OCI-LY3 (cell line): ENCODE measurements around the gene KANSL1.
A peak's percentile ranks its signal among the peaks of the same experiment; 100 is the strongest.

Experiments used
- H2AFZ ChIP-seq: fragments of 200-600, 300-600 bp; shearing (Covaris generic); 2 replicates; pipeline ENCODE4 v1.6.0; 2014; ENCODE audit warnings: antibody characterized with exemption, low read depth, low read length
- H3K27ac ChIP-seq: fragments of 200-600, 300-600 bp; sonication (generic); 2 replicates; pipeline ENCODE4 v1.5.1; 2014; ENCODE audit warnings: mild to moderate bottlenecking, low read length, moderate library complexity, mixed read lengths
- H3K27me3 ChIP-seq: fragments of 200-600, 300-600 bp; sonication (generic); 2 replicates; pipeline ENCODE4 v1.6.1; 2014; ENCODE audit warnings: low read depth, low read length, mixed read lengths
- H3K36me3 ChIP-seq: fragments of 200-600, 300-600 bp; sonication (generic); replicated peaks from 2 replicates; pipeline ENCODE3; 2014; ENCODE audit warnings: low read depth, low read length, mixed read lengths
- H3K4me1 ChIP-seq: fragments of 300-600, 200-600 bp; sonication (generic); 2 replicates; pipeline ENCODE4 v1.6.1; 2014; ENCODE audit warnings: low read length, mixed read lengths
- H3K4me2 ChIP-seq: fragments of 200-600, 300-600 bp; sonication (generic); 2 replicates; pipeline ENCODE4 v1.6.1; 2014; ENCODE audit warnings: low read length, mixed read lengths
- H3K4me3 ChIP-seq: fragments of 300-600, 200-600 bp; sonication (generic); 2 replicates; pipeline ENCODE4 v1.5.1; 2014; ENCODE audit warnings: antibody characterized with exemption, mild to moderate bottlenecking, low read length, moderate library complexity
- H3K79me2 ChIP-seq: fragments of 300-600, 200-600 bp; shearing (Covaris generic); 2 replicates; pipeline ENCODE4 v1.6.1; 2014; ENCODE audit warnings: mild to moderate bottlenecking, low read length, mixed read lengths
- H3K9ac ChIP-seq: fragments of 300-600, 200-600 bp; shearing (Covaris generic); 2 replicates; pipeline ENCODE4 v1.6.0; 2014; ENCODE audit warnings: mild to moderate bottlenecking, low read length, moderate library complexity
- H3K9me3 ChIP-seq: fragments of 200-600, 300-600 bp; shearing (Covaris generic); 2 replicates; pipeline ENCODE4 v1.6.1; 2014; ENCODE audit warnings: low read length, mixed read lengths; ENCODE audit not compliant: insufficient read depth
- H4K20me1 ChIP-seq: fragments of 200-600, 300-600 bp; sonication (generic); 2 replicates; pipeline ENCODE4 v1.6.1; 2016; ENCODE audit warnings: low read length, mixed read lengths; ENCODE audit not compliant: insufficient read depth
- EZH2phosphoT487 ChIP-seq: fragments of 200-600 bp; shearing (Covaris generic); IDR thresholded peaks from 2 replicates; pipeline ENCODE4 v1.6.1; 2018; ENCODE audit warnings: antibody characterized with exemption, mixed run types, low read depth
- TF ChIP-seq, protein P1 (sequence below): fragments of 200-600, 300-600 bp; sonication (generic); IDR thresholded peaks from 2 replicates; pipeline ENCODE4 v1.5.1; 2014; ENCODE audit warnings: antibody characterized with exemption, low read length, low read depth

Gene KANSL1

DNA sequence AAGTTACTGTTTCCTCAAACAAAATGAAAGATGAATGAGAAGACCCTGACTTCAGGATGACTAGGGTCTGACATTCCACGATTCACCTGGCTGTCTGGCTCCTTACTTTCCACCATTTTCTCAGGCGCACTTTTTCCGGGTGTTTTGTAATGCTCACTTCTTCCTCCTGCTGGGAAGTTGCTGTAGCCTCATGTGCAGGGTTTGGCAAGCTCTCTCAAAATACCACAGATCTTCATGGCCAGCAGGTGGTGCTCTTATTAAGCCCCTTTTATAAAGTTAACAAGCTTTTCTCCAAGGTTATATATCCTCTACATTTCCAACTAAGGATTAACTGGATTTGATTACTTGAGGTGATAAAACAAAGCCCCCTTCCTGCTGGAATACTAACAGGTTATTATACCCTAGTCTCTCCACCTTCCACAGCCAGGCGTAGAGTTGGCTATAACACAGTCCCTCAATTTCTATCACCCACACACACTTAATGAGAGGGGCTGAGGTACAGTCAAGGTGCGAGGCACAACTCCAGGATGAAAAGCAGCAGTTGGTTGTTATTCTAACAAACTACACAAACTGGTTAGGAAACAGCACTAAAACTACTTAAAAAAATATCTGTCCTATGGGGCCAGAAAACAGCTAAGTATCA, 148.8 kb downstream of the KANSL1 start:
- Histone ChIP-seq H4K20me1 (peaks cover 7% of the 10 kb centered on the region; the same call in 1 of the 2 replicates), H3K4me2 (no peak overlapping the region), H3K4me1 (no peaks in the 10 kb centered on the region), H3K27me3 (no peaks in the 10 kb centered on the region), H3K9ac (no peak overlapping the region), H3K4me3 (no peak overlapping the region), H2AFZ (no peak overlapping the region), H3K9me3 (no peaks in the 10 kb centered on the region), H3K27ac (no peak overlapping the region), H3K79me2 (no peaks in the 10 kb centered on the region), H3K36me3 (peaks cover 62% of the 10 kb centered on the region)
- TF ChIP-seq, protein P1, sequence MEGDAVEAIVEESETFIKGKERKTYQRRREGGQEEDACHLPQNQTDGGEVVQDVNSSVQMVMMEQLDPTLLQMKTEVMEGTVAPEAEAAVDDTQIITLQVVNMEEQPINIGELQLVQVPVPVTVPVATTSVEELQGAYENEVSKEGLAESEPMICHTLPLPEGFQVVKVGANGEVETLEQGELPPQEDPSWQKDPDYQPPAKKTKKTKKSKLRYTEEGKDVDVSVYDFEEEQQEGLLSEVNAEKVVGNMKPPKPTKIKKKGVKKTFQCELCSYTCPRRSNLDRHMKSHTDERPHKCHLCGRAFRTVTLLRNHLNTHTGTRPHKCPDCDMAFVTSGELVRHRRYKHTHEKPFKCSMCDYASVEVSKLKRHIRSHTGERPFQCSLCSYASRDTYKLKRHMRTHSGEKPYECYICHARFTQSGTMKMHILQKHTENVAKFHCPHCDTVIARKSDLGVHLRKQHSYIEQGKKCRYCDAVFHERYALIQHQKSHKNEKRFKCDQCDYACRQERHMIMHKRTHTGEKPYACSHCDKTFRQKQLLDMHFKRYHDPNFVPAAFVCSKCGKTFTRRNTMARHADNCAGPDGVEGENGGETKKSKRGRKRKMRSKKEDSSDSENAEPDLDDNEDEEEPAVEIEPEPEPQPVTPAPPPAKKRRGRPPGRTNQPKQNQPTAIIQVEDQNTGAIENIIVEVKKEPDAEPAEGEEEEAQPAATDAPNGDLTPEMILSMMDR, result peak; percentile 82
- TF ChIP-seq EZH2phosphoT487, result no peak

DNA sequence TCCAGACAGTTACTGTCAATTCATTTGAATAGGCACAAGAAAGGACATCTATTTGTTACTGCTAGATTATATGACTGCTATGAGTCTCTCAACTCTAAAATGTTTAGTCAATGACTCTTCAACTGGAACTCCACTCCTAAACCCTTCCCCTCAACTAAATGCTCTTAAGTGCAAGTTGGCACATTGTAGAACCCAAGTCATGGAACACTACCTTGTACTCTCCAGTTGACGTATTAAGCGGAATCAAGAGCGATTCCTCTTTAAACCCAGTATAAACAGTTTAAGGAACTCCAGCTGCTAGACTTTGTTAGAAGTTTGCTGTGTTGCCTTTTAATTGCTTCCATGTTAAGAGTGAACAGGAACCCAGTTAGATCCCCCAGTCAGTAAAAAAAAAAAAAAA, 149.6 kb downstream of the KANSL1 start:
- no peaks in the 10 kb centered on the region; the same call in 1 of the 2 replicates for H3K79me2 ChIP-seq
- H3K9me3 ChIP-seq, result no peaks in the 10 kb centered on the region
- peaks cover 68% of the 10 kb centered on the region for H3K36me3 ChIP-seq
- H3K4me1 ChIP-seq, result no peaks in the 10 kb centered on the region
- no peak overlapping the region for H2AFZ ChIP-seq
- no peak overlapping the region for H3K4me2 ChIP-seq
- H3K27ac ChIP-seq, result no peak overlapping the region
- H3K9ac ChIP-seq, result no peak overlapping the region
- H4K20me1 ChIP-seq, result peaks cover 7% of the 10 kb centered on the region; the same call in 1 of the 2 replicates
- no peak overlapping the region for H3K4me3 ChIP-seq
- H3K27me3 ChIP-seq, result no peaks in the 10 kb centered on the region
- TF ChIP-seq, protein P1, result no peak
- TF ChIP-seq EZH2phosphoT487, result no peak

DNA sequence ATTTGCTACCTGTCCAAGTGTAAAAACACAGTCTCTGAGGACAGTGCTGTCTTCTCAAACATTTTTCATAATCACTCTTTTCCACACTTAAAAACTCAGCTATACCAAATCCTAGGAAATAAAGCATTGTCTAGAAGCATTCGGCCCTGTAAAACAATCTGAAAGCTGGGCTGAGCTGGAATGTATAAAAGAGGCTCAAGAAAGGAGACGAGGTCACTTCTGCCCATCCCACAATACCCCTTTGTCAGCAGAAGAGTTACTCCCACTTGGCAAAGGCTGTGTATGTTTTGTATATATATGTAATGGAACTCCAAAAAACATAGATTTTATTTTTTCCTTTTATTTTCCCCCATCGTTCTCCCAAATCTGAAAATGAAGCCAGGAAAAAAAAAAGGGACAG, 150.3 kb downstream of the KANSL1 start:
- Histone ChIP-seq H2AFZ (no peak overlapping the region), H3K27ac (no peak overlapping the region), H3K9ac (no peak overlapping the region), H3K36me3 (peaks cover 75% of the 10 kb centered on the region), H3K9me3 (no peaks in the 10 kb centered on the region), H3K27me3 (no peaks in the 10 kb centered on the region), H3K4me1 (no peaks in the 10 kb centered on the region), H3K4me2 (no peak overlapping the region), H3K79me2 (no peaks in the 10 kb centered on the region; the same call in 1 of the 2 replicates), H3K4me3 (no peak overlapping the region), H4K20me1 (peaks cover 7% of the 10 kb centered on the region; the same call in 1 of the 2 replicates)
- TF ChIP-seq, protein P1, result no peak
- no peak for TF ChIP-seq EZH2phosphoT487

DNA sequence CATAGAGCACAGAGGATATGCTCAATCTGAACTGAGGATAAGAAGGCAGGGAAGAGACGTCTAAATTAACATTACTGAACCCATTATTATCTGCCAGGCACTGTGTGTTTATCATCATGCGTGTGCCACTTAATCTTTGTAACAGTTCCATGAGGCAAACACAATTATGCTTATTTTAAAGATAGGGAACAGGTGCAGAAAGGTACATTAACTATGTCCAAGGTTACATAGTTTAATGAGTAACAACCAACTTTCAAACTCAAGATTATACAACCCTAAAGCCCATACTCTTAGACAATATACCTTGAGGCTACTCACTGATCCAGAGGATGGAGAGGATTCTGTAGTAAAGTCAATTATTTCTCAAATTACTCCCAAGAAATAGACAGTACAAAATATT, 151.0 kb downstream of the KANSL1 start:
- Histone ChIP-seq H3K9ac (no peak overlapping the region), H3K9me3 (no peaks in the 10 kb centered on the region), H3K4me2 (no peak overlapping the region), H3K27ac (no peak overlapping the region), H2AFZ (no peak overlapping the region), H3K4me3 (no peak overlapping the region), H3K79me2 (no peaks in the 10 kb centered on the region; the same call in 1 of the 2 replicates), H3K27me3 (no peaks in the 10 kb centered on the region), H4K20me1 (peaks cover 7% of the 10 kb centered on the region; the same call in 1 of the 2 replicates), H3K4me1 (no peaks in the 10 kb centered on the region), H3K36me3 (peaks cover 77% of the 10 kb centered on the region)
- no peak for TF ChIP-seq EZH2phosphoT487
- TF ChIP-seq, protein P1, result no peak
